ENCODE measurements around the gene PPOX.

Gene PPOX

GRCh38 chr1:161177112-161177935, 11.1 kb downstream of the PPOX start, which contains the start of gene B4GALT3:
TSS of gene B4GALT3 (minus strand) at chr1:161177507. CDS start at chr1:161176060, 1,447 bp downstream.
- DNase-seq, result peak; percentile 61

- no peak for DNase-seq
These were observed 11.7 kb downstream of the PPOX start for GRCh38 chr1:161177936-161178244.

GRCh38 chr1:161179698-161180097, 13.5 kb downstream of the PPOX start:
- DNase-seq, result no peak

DNA sequence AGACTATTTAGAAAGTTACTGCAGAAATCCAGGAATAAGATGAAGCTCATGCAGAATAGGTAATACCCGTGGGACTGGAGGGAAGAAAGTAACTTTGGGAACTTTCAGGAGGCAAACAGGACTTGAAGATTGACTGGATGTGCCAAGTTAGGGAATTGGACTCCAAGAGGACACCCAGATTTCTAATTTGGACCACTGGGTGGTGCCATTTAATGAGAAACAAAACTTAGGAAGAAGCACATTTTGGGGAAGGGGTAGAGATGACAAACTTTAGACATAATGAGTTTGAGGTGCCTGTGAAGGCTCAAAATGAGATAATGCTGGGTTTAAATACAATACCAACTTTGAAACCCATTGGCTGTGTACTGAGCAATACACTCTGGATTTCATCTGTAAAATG, 14.4 kb downstream of the PPOX start:
- no peak for DNase-seq

- DNase-seq, result no peak
These were observed 16.0 kb downstream of the PPOX start for GRCh38 chr1:161182214-161182613.

DNA sequence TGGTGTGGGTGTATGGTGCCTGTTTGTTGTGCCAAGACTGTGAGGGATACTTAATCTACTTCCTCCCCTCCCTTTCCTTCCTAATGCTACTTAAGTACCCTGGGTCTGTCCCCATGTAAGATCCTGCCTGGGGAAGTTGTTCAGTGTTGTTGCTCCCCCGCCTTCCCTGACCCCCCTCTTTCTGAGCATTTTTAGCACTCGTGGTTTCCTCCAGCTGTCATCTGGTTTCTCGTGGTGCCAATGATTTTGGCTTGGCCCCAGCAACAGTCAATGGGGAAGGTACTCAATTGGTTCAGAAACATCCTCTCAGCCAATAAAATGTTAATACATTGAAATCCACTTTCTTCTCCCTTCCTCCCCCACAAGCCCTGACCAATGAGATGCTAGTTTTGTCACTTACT, 19.1 kb downstream of the PPOX start:
- no peak for DNase-seq

DNA sequence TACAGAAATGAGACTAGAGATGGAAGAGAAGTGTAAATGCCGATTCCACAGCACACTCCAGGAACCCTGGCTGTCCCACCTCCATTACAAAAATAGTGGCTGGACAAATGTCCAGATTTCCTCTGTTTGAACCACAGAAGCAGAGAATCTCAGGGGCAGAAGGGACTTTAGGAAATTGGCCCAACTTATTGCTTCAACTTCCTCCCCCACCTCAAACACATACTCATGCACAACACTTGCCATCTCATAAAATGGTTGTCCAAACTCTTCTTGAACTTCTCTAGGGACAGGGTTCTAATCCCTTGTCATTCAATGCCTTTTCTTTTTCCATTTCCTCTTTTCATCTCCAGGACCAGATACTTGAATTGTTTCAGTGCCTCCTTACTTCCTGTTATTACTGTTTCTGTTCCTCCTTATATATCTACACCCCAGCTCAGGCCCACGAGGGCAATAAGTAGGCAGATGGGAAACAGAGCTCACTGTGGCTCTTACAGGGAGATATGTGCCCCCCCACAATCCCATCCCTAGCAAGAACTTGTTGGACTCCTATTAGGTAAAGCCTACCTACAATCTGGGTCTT, 19.6 kb downstream of the PPOX start:
- no peak for DNase-seq

- DNase-seq, result no peak
These were observed 21.1 kb downstream of the PPOX start for GRCh38 chr1:161187311-161187710.

DNA sequence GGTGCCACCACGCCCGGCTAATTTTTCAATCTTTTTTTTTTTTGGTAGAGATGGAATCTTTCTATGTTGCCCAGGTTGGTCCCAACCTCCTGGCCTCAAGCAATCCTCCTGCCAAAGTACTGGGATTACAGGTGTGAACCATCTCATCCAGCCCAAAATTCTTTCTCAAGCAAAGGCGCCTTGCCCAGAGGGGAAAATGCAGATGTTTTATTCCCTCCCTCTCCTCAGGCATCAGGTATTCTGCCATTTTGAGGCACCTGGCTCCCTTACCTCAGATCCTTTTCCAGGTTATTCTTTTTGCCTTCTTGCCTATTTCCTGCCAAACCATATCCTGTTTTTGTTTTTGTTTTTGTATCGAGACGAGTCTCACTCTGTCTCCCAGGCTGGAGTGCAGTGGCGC, 22.2 kb downstream of the PPOX start:
- DNase-seq, result no peak

- DNase-seq, result no peak
These were observed 22.8 kb downstream of the PPOX start for GRCh38 chr1:161189036-161189435.

DNA sequence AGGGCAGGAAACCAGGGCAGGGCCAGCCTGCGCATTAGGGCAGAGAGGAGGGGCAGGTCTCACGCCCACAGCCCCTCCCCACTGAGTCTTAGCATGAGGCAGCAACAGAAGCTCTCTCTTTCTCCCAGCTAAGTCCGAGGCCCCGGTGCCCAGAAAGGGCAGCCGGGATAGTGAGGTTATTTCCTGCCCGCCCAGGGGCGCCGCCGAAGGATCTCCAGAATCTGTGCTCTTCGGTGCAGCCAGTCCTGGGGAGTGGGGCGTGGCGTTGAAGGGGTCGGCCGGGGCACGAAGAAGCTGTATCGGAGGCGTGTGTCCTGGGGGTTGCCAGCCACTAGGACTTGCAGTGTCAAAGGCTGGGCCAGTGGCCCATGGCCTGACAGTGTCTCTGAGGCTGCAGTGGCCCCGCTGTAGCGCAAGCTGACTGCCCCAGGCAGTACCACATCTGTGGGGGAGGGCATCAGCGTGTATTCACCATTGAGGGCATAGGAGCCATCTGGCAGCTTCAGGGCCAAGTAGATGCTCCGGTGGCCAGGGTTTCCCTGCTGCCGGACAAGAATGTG, 24.8 kb downstream of the PPOX start:
- DNase-seq, result no peak

- no peak for DNase-seq
These were observed 25.7 kb downstream of the PPOX start for GRCh38 chr1:161191971-161192370.

- DNase-seq, result no peak
These were observed 26.5 kb downstream of the PPOX start for GRCh38 chr1:161192476-161193465.

DNA sequence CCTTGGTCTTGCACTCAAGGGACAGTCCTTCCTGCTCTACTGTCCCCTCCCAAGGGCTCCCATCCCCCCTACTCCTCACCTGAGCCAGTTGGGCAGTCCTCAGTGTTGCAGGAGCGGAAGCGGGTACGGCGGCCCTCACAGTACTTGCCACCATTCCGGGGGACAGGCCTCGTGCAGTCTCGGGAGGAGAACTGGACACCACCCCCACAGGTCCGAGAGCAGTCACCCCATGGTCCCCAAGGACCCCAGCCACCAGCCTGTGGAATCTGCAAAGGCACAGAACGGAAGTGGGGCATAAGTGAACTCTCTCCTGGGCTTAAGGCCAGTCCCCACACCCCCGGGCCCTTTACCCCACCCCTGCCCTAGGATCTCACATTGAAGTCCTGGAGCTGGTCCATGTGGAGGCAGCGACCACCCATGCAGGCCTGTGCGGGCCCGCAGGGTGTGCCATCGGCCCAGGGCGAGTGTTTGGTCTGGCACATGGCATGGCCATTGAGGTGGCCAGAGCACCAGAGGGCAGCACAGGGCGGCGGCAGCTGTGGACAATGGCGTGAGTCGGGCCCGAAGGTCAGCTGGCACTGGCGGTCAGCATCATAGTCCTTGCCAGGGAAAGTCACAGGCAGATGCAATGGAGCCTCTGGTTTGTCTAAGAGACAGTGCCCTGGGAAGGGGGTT, 27.5 kb downstream of the PPOX start:
- no peak for DNase-seq

DNA sequence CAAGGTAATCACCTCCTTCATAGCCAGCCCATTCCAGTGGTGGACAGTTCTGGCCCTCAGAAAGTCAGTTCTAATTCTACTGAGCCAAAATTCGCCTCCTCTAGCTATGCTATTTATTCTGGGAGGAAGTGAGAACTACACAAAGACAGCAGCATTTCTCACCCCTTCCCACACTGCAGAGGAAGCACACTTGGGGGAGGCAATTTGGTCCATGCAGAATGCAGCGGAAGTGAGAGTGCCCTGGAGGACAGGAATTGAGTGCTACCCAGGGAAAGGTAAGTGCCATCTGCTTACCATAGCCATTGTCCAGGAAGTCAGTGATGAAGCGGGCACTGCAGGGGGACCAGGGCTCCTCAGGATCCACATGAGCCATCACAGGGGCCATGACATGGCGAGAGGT, 28.9 kb downstream of the PPOX start:
- no peak for DNase-seq

DNA sequence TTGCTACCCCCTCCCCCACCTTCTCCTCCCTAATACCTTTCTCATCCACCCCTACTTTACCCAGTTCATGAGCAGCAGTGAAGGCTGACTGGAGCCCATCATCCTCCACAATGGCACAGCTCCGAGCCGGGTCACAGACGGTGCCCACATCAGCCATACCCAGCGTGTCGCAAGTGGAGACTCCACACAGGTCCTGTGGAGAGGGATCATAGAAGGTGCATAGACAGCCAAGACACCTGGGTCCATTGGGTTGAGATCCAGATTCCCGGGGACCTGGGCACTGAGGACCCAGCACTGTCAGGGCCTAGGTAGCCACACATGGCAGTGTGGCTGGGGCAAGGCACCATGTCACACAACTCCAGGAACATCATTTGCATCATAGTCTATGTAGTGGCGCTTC, 29.9 kb downstream of the PPOX start:
- no peak for DNase-seq

- DNase-seq, result no peak
These were observed 30.6 kb downstream of the PPOX start for GRCh38 chr1:161196521-161197451.

- no peak for DNase-seq
These were observed 31.5 kb downstream of the PPOX start for GRCh38 chr1:161197560-161198193.

GRCh38 chr1:161198194-161198896, 32.1 kb downstream of the PPOX start:
- DNase-seq, result no peak

- no peak for DNase-seq
These were observed 32.7 kb downstream of the PPOX start, which contains the start of gene ADAMTS4 for GRCh38 chr1:161198897-161199431. TSS of gene ADAMTS4 (minus strand) at chr1:161199054. CDS start at chr1:161198627, 427 bp downstream.

Data from cortex of kidney (tissue), 1 donor.